Right ventricle myocardium inferior (tissue), 1 donor: ENCODE measurements around the gene SDC4. TPM values are rescaled to one million over a fixed set of nuclear protein-coding genes. Genes with fewer than 3 reads are reported as not detected.

Experiments
- ATAC-seq: fragments of 200-7000 bp; cut with Tn5 transposase; one replicate; pipeline ENCODE4 v1.9.1; 2020; ENCODE audit warnings: mild to moderate bottlenecking, moderate library complexity
- DNase-seq: peaks from one replicate; pipeline ENCODE4 v3.0.0; 2021; ENCODE audit errors: missing footprints
- intact Hi-C: fragments of 100-400 bp; cut with DNase I; formaldehyde crosslinking; loops from one replicate; pipeline ENCODE4 v1.11.0; 2022
- total RNA-seq: library from RNA; stranded (reverse); fragmentation: NEBNext Ultra II Directional; extraction: Animal tissue kit (Norgen Biotek cat#: 25700); gene quantifications from one replicate; pipeline ENCODE4 v1.2.1, GENCODE V29; 2021
- donor health status: DM: no; HTN: yes; CAD: no; lungs with severe emphysema.

The SDC4 gene
- total RNA-seq, 1 donor from 2014 or later: 82.1 TPM

GRCh38 chr20:45346851-45347250 lies 1.4 kb downstream of the SDC4 start:
- intact Hi-C loops: no loop called here
- ATAC-seq: no peak
- no peak for DNase-seq

- DNase-seq (no peak), ATAC-seq (no peak)
- intact Hi-C loops: no loop called here
Measured at GRCh38 chr20:45346291-45346718, 1.9 kb downstream of the SDC4 start.

- DNase-seq (no peak), ATAC-seq (no peak)
- intact Hi-C loops: no loop called here
Measured at GRCh38 chr20:45345104-45345936, 2.9 kb downstream of the SDC4 start.

GRCh38 chr20:45344168-45344860 lies 3.9 kb downstream of the SDC4 start:
- no peak for DNase-seq
- intact Hi-C loops: loop anchor here (5.0 kb wide), 1 partner anchor 63 kb away; the partner anchor contains the start of gene DBNDD2
- ATAC-seq: no peak

GRCh38 chr20:45343532-45344167 lies 4.6 kb downstream of the SDC4 start:
- intact Hi-C loops: loop anchor here (5.0 kb wide), 1 partner anchor 64 kb away; the partner anchor contains the start of gene DBNDD2

GRCh38 chr20:45342855-45343531 lies 5.2 kb downstream of the SDC4 start:
- intact Hi-C loops: loop anchor here (5.0 kb wide), 1 partner anchor 64 kb away; the partner anchor contains the start of gene DBNDD2
- ATAC-seq: no peak
- no peak for DNase-seq

More at GRCh38 chr20:45343532-45344167, 4.6 kb downstream of the SDC4 start:
- DNase-seq (no peak), ATAC-seq (no peak)

- intact Hi-C loops: loop anchor here (5.0 kb wide), 1 partner anchor 65 kb away; the partner anchor contains the start of gene DBNDD2
- ATAC-seq: peak; percentile 80
- DNase-seq: no peak
Measured at GRCh38 chr20:45341939-45342854, 6.0 kb downstream of the SDC4 start.

GRCh38 chr20:45341579-45341938 lies 6.7 kb downstream of the SDC4 start:
- intact Hi-C loops: loop anchor here (5.0 kb wide), 1 partner anchor 66 kb away; the partner anchor contains the start of gene DBNDD2

GRCh38 chr20:45340951-45341350 lies 7.3 kb downstream of the SDC4 start:
- ATAC-seq (no peak), DNase-seq (no peak)
- intact Hi-C loops: loop anchor here (1.0 to 5.0 kb wide), 2 partner anchors 17 to 66 kb away; partner anchors contain the start of gene DBNDD2

More at GRCh38 chr20:45341579-45341938, 6.7 kb downstream of the SDC4 start:
- ATAC-seq: no peak
- no peak for DNase-seq

GRCh38 chr20:45340236-45340847 lies 7.9 kb downstream of the SDC4 start:
- intact Hi-C loops: loop anchor here (1.0 to 5.0 kb wide), 2 partner anchors 18 to 67 kb away; partner anchors contain the start of gene DBNDD2
- ATAC-seq (peak; percentile 59), DNase-seq (no peak)

- ATAC-seq: no peak
- intact Hi-C loops: loop anchor here (1.0 to 5.0 kb wide), 2 partner anchors 19 to 68 kb away; partner anchors contain the start of gene DBNDD2
- DNase-seq: no peak
Measured at GRCh38 chr20:45339799-45340198, 8.4 kb downstream of the SDC4 start.

- intact Hi-C loops: no loop called here
- no peak for DNase-seq
- ATAC-seq: no peak
Measured at GRCh38 chr20:45339084-45339483, 9.1 kb downstream of the SDC4 start.

GRCh38 chr20:45338121-45339030 lies 9.8 kb downstream of the SDC4 start:
- DNase-seq: no peak
- intact Hi-C loops: no loop called here
- no peak for ATAC-seq

- peak; percentile 29 for ATAC-seq
- intact Hi-C loops: no loop called here
- DNase-seq: no peak
Measured at GRCh38 chr20:45337367-45338120, 10.7 kb downstream of the SDC4 start.
